Hepatocyte (in vitro differentiated cells): ENCODE data around the gene XRCC2. TPM values are rescaled to one million over a fixed set of nuclear protein-coding genes. Genes with fewer than 3 reads are reported as not detected.
"Not testable (repeated sequence)": the region's sequence is repeated elsewhere in the genome, so short reads cannot be mapped to it uniquely, and the experiment has no call there.

Source experiments
- DNase-seq: peaks from one replicate; pipeline ENCODE4 v3.0.0-alpha.2; 2016; ENCODE audit warnings: low spot score
- H2AFZ ChIP-seq: fragments of 200-600 bp; sonication (generic); 2 replicates; pipeline ENCODE4 v1.6.0; 2016; ENCODE audit warnings: antibody characterized with exemption, mild to moderate bottlenecking
- H3K27ac ChIP-seq: fragments of 200-600 bp; sonication (generic); 2 replicates; pipeline ENCODE4 v1.5.1; 2016; ENCODE audit warnings: mild to moderate bottlenecking
- H3K27me3 ChIP-seq: fragments of 200-600 bp; sonication (generic); 2 replicates; pipeline ENCODE4 v1.6.1; 2016
- H3K36me3 ChIP-seq: fragments of 200-600 bp; sonication (generic); replicated peaks from 2 replicates; pipeline ENCODE4 v1.5.1; 2016; ENCODE audit warnings: low read depth; ENCODE audit not compliant: insufficient read depth
- H3K4me1 ChIP-seq: fragments of 200-600 bp; sonication (generic); 2 replicates; pipeline ENCODE4 v1.5.1; 2016; ENCODE audit warnings: mild to moderate bottlenecking, moderate library complexity; ENCODE audit not compliant: insufficient read depth
- H3K4me2 ChIP-seq: fragments of 200-600 bp; sonication (generic); 2 replicates; pipeline ENCODE4 v1.6.0; 2016
- H3K4me3 ChIP-seq: fragments of 200-600 bp; sonication (generic); 2 replicates; pipeline ENCODE4 v1.5.1; 2016; ENCODE audit warnings: mild to moderate bottlenecking
- H3K79me2 ChIP-seq: fragments of 200-600 bp; sonication (generic); 2 replicates; pipeline ENCODE4 v1.6.0; 2017; ENCODE audit warnings: mild to moderate bottlenecking
- H3K9me2 ChIP-seq: fragments of 200-600 bp; sonication (generic); replicated peaks from 2 replicates; pipeline ENCODE4 v1.6.0; 2017; ENCODE audit warnings: mild to moderate bottlenecking; ENCODE audit not compliant: insufficient read depth
- H3K9me3 ChIP-seq: fragments of 200-600 bp; sonication (generic); 2 replicates; pipeline ENCODE4 v1.5.1; 2016; ENCODE audit warnings: low read depth, mild to moderate bottlenecking
- H4K20me1 ChIP-seq: fragments of 200-600 bp; sonication (generic); 2 replicates; pipeline ENCODE4 v1.6.0; 2016; ENCODE audit warnings: mild to moderate bottlenecking; ENCODE audit not compliant: insufficient read depth, poor library complexity, severe bottlenecking
- EZH2 ChIP-seq: fragments of 200-600 bp; sonication (generic); IDR thresholded peaks from 2 replicates; pipeline ENCODE4 v1.6.1; 2016; ENCODE audit warnings: antibody characterized with exemption, mild to moderate bottlenecking, borderline replicate concordance
- EZH2phosphoT487 ChIP-seq: fragments of 200-600 bp; sonication (generic); IDR thresholded peaks from one replicate; pipeline ENCODE4 v1.6.1; 2018; ENCODE audit warnings: antibody characterized with exemption, mild to moderate bottlenecking, low read depth, moderate library complexity; ENCODE audit not compliant: unreplicated experiment, severe bottlenecking
- WGBS: methylation state at CpG from one replicate; pipeline ENCODE4 v1.1.6; 2016; ENCODE audit warnings: low lambda C conversion rate; ENCODE audit errors: missing lambda C conversion rate; 5-methylcytosine and 5-hydroxymethylcytosine counted together
- polyA plus RNA-seq: library from polyadenylated mRNA; unstranded; fragments of >200 nt; fragmentation: Nextera tagmentation; extraction: Ambion mirVana; gene quantifications from 2 replicates; pipeline ENCODE4 v1.2.1, GENCODE V29; 2016
- total RNA-seq: library from RNA; depleted of rRNA; stranded (reverse); fragments of >200 nt; gene quantifications from 2 replicates; pipeline ENCODE4 v1.2.3, GENCODE V29; 2014
- TF ChIP-seq, protein P1 (sequence below): fragments of 200-600 bp; sonication (generic); IDR thresholded peaks from 2 replicates; pipeline ENCODE4 v1.5.1; 2016; ENCODE audit warnings: antibody characterized with exemption, mild to moderate bottlenecking; ENCODE audit not compliant: poor library complexity

XRCC2 gene
- total and polyA plus RNA-seq, 2 experiments from 2014 or later, result 1.1 to 2.3 TPM

DNA sequence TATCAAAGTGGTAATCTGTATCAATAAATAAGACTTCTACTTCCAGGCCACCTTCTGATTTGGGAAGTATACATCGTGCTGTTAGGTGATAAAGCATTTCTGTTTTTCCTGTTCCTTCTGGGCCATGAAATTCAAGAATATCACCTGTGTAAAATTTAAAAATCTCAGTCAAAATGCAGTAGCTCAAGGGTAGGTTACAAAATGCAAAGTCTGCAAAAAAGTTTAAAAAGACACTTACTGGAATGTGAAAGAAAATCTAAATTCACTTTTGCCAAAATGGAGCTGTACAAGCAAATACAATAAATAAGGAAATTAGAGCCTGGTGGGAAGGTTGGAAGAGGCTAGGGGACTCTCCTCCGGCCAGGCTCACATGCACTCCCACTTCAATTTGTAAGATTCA lies 26.7 kb downstream of the XRCC2 start:
- DNase-seq, result no peak
- H3K27ac ChIP-seq, result no peak overlapping the region
- H3K27me3 ChIP-seq, result no peaks in the 10 kb centered on the region
- H3K4me1 ChIP-seq, result no peaks in the 10 kb centered on the region
- no peaks in the 10 kb centered on the region for H4K20me1 ChIP-seq
- no peaks in the 10 kb centered on the region for H3K79me2 ChIP-seq
- H3K9me2 ChIP-seq, result no peaks in the 10 kb centered on the region
- H3K4me3 ChIP-seq, result no peak overlapping the region
- H3K9me3 ChIP-seq, result no peaks in the 10 kb centered on the region
- H3K4me2 ChIP-seq, result no peak overlapping the region
- no peaks in the 10 kb centered on the region for H3K36me3 ChIP-seq
- no peak overlapping the region for H2AFZ ChIP-seq
- TF ChIP-seq EZH2phosphoT487 (no peak), EZH2 (no peak)
- TF ChIP-seq, protein P1, sequence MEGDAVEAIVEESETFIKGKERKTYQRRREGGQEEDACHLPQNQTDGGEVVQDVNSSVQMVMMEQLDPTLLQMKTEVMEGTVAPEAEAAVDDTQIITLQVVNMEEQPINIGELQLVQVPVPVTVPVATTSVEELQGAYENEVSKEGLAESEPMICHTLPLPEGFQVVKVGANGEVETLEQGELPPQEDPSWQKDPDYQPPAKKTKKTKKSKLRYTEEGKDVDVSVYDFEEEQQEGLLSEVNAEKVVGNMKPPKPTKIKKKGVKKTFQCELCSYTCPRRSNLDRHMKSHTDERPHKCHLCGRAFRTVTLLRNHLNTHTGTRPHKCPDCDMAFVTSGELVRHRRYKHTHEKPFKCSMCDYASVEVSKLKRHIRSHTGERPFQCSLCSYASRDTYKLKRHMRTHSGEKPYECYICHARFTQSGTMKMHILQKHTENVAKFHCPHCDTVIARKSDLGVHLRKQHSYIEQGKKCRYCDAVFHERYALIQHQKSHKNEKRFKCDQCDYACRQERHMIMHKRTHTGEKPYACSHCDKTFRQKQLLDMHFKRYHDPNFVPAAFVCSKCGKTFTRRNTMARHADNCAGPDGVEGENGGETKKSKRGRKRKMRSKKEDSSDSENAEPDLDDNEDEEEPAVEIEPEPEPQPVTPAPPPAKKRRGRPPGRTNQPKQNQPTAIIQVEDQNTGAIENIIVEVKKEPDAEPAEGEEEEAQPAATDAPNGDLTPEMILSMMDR, result no peak
- 97% methylated on average over 2 of the region's 2 CpGs for WGBS

DNA sequence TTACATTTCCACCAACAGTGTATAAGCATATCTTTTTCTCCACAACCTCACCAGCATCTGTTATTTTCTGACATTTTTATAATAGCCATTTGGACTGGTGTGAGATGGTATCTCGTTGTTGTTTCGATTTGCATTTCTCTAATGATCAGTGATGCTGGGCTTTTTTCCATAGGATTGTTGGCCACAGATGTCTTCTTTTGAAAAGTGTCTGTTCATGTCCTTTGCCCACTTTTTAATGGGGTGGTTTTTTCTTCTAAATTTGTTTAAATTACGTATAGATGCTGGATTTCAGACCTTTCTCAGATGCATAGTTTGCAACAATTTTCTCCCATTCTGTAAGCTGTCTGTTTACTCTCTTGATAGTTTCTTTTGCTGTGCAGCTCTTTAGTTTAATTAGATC lies 28.9 kb downstream of the XRCC2 start:
- H3K27ac ChIP-seq, result no peak overlapping the region
- H3K36me3 ChIP-seq, result no peaks in the 10 kb centered on the region
- DNase-seq, result no peak
- H3K79me2 ChIP-seq, result no peaks in the 10 kb centered on the region
- WGBS, result 98% methylated on average over 3 of the region's 3 CpGs
- no peak for TF ChIP-seq EZH2phosphoT487
- H4K20me1 ChIP-seq, result no peaks in the 10 kb centered on the region
- no peak overlapping the region for H3K4me2 ChIP-seq
- no peaks in the 10 kb centered on the region for H3K9me3 ChIP-seq
- no peaks in the 10 kb centered on the region for H3K4me1 ChIP-seq
- no peaks in the 10 kb centered on the region for H3K9me2 ChIP-seq
- H3K4me3 ChIP-seq, result no peak overlapping the region
- H3K27me3 ChIP-seq, result no peaks in the 10 kb centered on the region
- no peak overlapping the region for H2AFZ ChIP-seq

DNA sequence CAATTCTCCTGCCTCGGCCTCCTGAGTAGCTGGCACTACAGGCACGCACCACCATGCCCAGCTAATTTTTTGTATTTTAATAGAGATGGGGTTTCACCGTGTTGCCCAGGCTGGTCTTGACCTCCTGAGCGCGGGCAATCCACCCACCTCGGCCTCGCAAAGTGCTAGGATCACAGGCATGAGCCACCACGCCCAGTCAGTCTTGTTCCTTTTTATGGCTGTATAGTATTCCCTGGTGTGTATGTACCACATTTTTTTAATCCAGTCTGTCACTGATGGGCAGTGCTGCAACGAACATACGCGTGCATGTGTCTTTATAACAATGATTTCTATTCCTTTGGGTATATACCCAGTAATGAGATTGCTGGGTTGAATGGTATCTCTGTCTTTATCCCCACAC lies 29.4 kb downstream of the XRCC2 start:
- H3K27me3 ChIP-seq, H3K4me1 ChIP-seq, H3K79me2 ChIP-seq, H3K27ac ChIP-seq, H3K4me3 ChIP-seq, H3K4me2 ChIP-seq, H4K20me1 ChIP-seq, H3K9me3 ChIP-seq, H2AFZ ChIP-seq, H3K9me2 ChIP-seq, DNase-seq, H3K36me3 ChIP-seq: not testable (repeated sequence)
- WGBS, result over 99% methylated on average over 11 of the region's 11 CpGs

DNA sequence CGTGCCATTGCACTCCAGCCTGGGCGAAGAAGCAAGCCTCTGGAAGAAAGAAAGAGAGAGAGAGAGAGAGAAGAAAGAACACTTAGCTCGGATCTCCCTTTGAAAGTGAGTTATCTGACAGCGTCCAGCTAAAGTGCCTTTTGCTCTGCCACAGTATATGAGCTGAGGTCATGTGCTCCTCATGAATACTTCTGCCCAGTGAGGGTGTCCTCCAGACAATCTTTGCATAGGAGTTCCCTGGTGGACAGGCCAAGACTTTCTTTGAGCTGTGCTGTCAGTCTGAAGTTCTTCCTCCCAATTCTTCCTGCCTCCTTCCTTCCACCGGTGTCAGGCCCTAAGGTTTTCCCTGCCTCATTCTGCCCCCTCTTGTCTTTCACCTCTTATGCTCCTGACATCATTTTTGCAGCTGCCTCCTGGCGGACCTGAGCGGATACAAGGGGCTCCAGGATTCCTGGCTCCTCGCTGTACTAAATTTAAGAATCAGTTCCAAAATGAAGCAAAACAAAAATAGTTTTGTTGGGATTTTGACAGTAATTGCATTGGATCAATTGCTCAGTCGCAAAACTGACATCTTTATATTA lies 31.9 kb downstream of the XRCC2 start:
- Histone ChIP-seq H3K9me2 (no peaks in the 10 kb centered on the region), H3K4me2 (no peak overlapping the region), H3K27me3 (no peaks in the 10 kb centered on the region), H4K20me1 (no peaks in the 10 kb centered on the region), H2AFZ (no peak overlapping the region), H3K36me3 (no peaks in the 10 kb centered on the region), H3K4me1 (no peaks in the 10 kb centered on the region), H3K9me3 (no peaks in the 10 kb centered on the region), H3K27ac (no peak overlapping the region), H3K79me2 (no peaks in the 10 kb centered on the region), H3K4me3 (no peak overlapping the region)
- TF ChIP-seq, protein P1, result no peak
- no peak for TF ChIP-seq EZH2phosphoT487
- no peak for TF ChIP-seq EZH2
- WGBS, result 93% methylated on average over 9 of the region's 9 CpGs
- no peak for DNase-seq
